WTC11 (cell line): ENCODE data around the gene ATF4. TPM values are rescaled to one million over a fixed set of nuclear protein-coding genes. Genes with fewer than 3 reads are reported as not detected.
A peak's percentile ranks its signal among the peaks of the same experiment; 100 is the strongest.

Source experiments
- ATAC-seq: fragments of 200-7000 bp; cut with Tn5 transposase; 2 replicates; pipeline ENCODE4 v1.10.0; 2021; ENCODE audit warnings: mild to moderate bottlenecking, moderate library complexity
- CTCF ChIA-PET: fragments of 300-600 bp; sonication (Branson Sonifier 250); formaldehyde crosslinking; loops from one replicate; lab custom pipeline; 2021; ENCODE audit warnings: antibody characterized with exemption; lab: Charles Lee
- POLR2A ChIA-PET: fragments of 350-600 bp; sonication (Branson Sonifier 250); formaldehyde crosslinking; loops from one replicate; lab custom pipeline; 2021; ENCODE audit warnings: antibody characterized with exemption; lab: Charles Lee
- DNase-seq: peaks from one replicate; pipeline ENCODE4 v3.0.0; 2021; ENCODE audit warnings: low spot score
- H3K27ac Mint-ChIP-seq: 2 replicates; pipeline ENCODE4 v1.8.0; 2021; ENCODE audit warnings: mixed read lengths
- H3K27me3 Mint-ChIP-seq: 2 replicates; pipeline ENCODE4 v1.8.0; 2021; ENCODE audit warnings: low read depth, mild to moderate bottlenecking, moderate library complexity, mixed read lengths
- H3K36me3 Mint-ChIP-seq: 2 replicates; pipeline ENCODE4 v1.8.0; 2021; ENCODE audit warnings: mixed read lengths
- H3K4me1 Mint-ChIP-seq: 2 replicates; pipeline ENCODE4 v1.8.0; 2022; ENCODE audit warnings: mixed read lengths
- H3K4me3 Mint-ChIP-seq: 2 replicates; pipeline ENCODE4 v1.8.0; 2021; ENCODE audit warnings: mild to moderate bottlenecking, moderate library complexity, mixed read lengths
- H3K9me3 Mint-ChIP-seq: 2 replicates; pipeline ENCODE4 v1.8.0; 2021; ENCODE audit warnings: mixed read lengths
- AR ChIP-seq: fragments of 250-450 bp; sonication (Bioruptor Pico); IDR thresholded peaks from 2 replicates; pipeline ENCODE4 v1.9.0; 2021; ENCODE audit warnings: mild to moderate bottlenecking
- ESRRA ChIP-seq: sonication (generic); formaldehyde crosslinking; IDR thresholded peaks from 2 replicates; pipeline ENCODE4 v1.8.1; 2022; ENCODE audit warnings: mild to moderate bottlenecking, missing genetic modification reagents, borderline replicate concordance
- JAZF1 ChIP-seq: fragments of 250-450 bp; sonication (Bioruptor Pico); IDR thresholded peaks from 2 replicates; pipeline ENCODE4 v1.9.0; 2021; ENCODE audit warnings: moderate library complexity, mild to moderate bottlenecking, inconsistent platforms
- NFATC4 ChIP-seq: fragments of 250-450 bp; sonication (Bioruptor Pico); IDR thresholded peaks from 2 replicates; pipeline ENCODE4 v1.9.0; 2021; ENCODE audit warnings: mild to moderate bottlenecking
- RORB ChIP-seq: fragments of 250-450 bp; sonication (Bioruptor Pico); IDR thresholded peaks from 2 replicates; pipeline ENCODE4 v1.9.0; 2021; ENCODE audit warnings: mild to moderate bottlenecking
- SMAD4 ChIP-seq: sonication (generic); formaldehyde crosslinking; IDR thresholded peaks from 2 replicates; pipeline ENCODE4 v1.8.0; 2022; ENCODE audit warnings: mild to moderate bottlenecking, missing genetic modification reagents
- SOX15 ChIP-seq: fragments of 250-450 bp; sonication (Bioruptor Pico); IDR thresholded peaks from 2 replicates; pipeline ENCODE4 v1.9.0; 2021; ENCODE audit warnings: mild to moderate bottlenecking
- ZNF232 ChIP-seq: sonication (generic); formaldehyde crosslinking; IDR thresholded peaks from 2 replicates; pipeline ENCODE4 v1.8.0; 2022; ENCODE audit warnings: mild to moderate bottlenecking, missing genetic modification reagents
- ZNF263 ChIP-seq: sonication (generic); formaldehyde crosslinking; IDR thresholded peaks from 2 replicates; pipeline ENCODE4 v1.8.1; 2022; ENCODE audit warnings: low read depth, mild to moderate bottlenecking, moderate library complexity, missing genetic modification reagents
- ZNF281 ChIP-seq: sonication (generic); formaldehyde crosslinking; IDR thresholded peaks from 2 replicates; pipeline ENCODE4 v1.8.0; 2023; ENCODE audit warnings: mild to moderate bottlenecking, missing genetic modification reagents
- ZNF396 ChIP-seq: fragments of 250-450 bp; sonication (Bioruptor Pico); IDR thresholded peaks from 2 replicates; pipeline ENCODE4 v1.8.0; 2021; ENCODE audit warnings: mild to moderate bottlenecking, moderate library complexity, borderline replicate concordance
- total RNA-seq: library from RNA; stranded (reverse); gene quantifications from 3 replicates; pipeline ENCODE4 v1.2.3, GENCODE V29; 2021
- TF ChIP-seq, protein P1 (sequence below): sonication (generic); formaldehyde crosslinking; IDR thresholded peaks from 2 replicates; pipeline ENCODE4 v1.8.1; 2023; ENCODE audit warnings: mild to moderate bottlenecking, missing genetic modification reagents
- TF ChIP-seq, protein P2 (sequence below): fragments of 250-450 bp; sonication (Bioruptor Pico); conservative IDR thresholded peaks from 2 replicates; pipeline ENCODE4 v1.9.0; 2021; ENCODE audit warnings: mild to moderate bottlenecking

Gene ATF4
- total RNA-seq, 1 experiment from 2014 or later: 460 TPM

- 0 out of 2 replicates have a peak, but pooled peaks have one; percentile 41 for TF ChIP-seq ZNF281 (CRISPR knock-in tag)
- no peak for TF ChIP-seq AR (CRISPR knock-in tag)
- TF ChIP-seq ESRRA (CRISPR knock-in tag): no peak; the same call in 1 of the 2 replicates
- TF ChIP-seq JAZF1 (CRISPR knock-in tag): no peak
- no peak for TF ChIP-seq RORB (CRISPR knock-in tag)
- TF ChIP-seq, protein P1, sequence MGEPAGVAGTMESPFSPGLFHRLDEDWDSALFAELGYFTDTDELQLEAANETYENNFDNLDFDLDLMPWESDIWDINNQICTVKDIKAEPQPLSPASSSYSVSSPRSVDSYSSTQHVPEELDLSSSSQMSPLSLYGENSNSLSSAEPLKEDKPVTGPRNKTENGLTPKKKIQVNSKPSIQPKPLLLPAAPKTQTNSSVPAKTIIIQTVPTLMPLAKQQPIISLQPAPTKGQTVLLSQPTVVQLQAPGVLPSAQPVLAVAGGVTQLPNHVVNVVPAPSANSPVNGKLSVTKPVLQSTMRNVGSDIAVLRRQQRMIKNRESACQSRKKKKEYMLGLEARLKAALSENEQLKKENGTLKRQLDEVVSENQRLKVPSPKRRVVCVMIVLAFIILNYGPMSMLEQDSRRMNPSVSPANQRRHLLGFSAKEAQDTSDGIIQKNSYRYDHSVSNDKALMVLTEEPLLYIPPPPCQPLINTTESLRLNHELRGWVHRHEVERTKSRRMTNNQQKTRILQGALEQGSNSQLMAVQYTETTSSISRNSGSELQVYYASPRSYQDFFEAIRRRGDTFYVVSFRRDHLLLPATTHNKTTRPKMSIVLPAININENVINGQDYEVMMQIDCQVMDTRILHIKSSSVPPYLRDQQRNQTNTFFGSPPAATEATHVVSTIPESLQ (CRISPR knock-in tag): no peak
- TF ChIP-seq, protein P2, sequence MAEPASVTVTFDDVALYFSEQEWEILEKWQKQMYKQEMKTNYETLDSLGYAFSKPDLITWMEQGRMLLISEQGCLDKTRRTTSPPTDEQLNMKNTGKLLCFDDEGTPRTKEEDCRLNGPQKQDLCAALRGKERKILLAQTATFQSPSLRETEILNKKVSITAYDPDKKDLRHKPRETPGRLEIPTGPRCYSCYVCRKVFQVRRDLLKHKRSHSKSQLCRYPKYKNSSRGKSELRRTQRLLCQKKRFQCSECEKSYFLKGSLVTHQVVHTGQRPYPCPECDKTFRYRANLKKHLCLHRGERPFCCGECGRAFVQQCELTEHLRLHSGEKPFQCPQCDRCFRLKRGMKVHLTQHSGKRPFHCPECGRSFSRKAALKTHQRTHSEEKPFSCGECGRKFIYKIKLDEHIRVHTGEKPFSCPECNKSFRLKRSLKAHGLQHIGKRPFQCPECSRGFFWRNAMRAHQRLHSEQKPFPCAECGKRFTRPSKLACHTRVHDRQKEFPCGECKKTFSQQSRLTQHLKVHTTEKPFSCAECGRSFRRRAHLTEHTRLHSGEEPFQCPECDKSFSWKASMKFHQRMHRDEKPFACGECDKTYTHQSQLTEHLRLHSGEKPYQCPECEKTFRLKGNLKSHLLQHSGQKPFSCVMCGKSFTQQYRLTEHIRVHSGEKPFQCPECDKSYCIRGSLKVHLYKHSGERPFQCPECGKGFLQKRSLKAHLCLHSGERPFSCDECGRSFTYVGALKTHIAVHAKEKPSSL (CRISPR knock-in tag): no peak
- no peak for TF ChIP-seq ZNF396 (CRISPR knock-in tag)
- TF ChIP-seq ZNF232 (CRISPR knock-in tag): peak; percentile 97
- TF ChIP-seq NFATC4: no peak
- TF ChIP-seq SOX15 (CRISPR knock-in tag): no peak
Observed at GRCh38 chr22:39545386-39546365, 25.3 kb downstream of the ATF4 start (continued).

DNA sequence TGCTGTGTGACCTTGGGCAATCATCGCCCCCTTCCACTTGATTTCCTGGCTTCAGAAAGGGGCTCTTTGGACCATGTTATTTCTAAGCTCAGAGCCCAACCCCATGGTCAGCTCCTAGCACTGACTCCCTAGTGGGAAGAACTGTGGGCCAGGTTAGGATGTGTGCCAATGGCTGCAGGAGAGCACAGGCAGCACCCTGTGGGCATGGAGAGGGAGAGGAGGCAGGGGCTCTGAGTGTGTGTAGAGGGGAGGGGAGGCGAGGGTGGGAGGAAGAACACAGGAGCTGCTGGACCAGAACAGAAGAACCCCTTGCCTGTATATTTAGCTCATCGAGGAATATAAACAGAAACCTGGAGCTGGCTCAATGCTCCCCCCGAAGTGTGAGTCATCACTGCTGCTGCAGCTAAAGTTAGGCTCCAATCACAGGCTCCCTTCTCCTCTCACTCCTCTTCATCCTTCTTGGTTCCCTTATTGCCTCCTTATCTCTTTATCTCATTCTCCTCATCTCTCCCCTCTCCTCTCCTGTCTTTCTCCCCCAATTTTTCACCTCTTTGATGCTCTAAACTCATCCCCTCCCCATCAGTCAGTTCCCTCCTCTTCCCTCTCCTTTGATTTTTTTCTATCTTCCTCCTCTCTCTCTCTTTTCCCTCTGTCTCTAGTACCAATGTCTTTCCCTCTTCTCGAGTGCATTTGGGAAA lies 26.7 kb downstream of the ATF4 start:
- no peak for TF ChIP-seq ZNF263 (CRISPR knock-in tag)
- no peak for TF ChIP-seq SMAD4
- CTCF ChIA-PET: no interaction called here
- DNase-seq: no peak
- no peak for ATAC-seq
- Mint-ChIP-seq H3K27me3 (peaks cover 35% of the 10 kb centered on the region), H3K27ac (no peak overlapping the region), H3K4me1 (peaks cover 14% of the 10 kb centered on the region), H3K9me3 (no peaks in the 10 kb centered on the region), H3K4me3 (no peak overlapping the region), H3K36me3 (no peaks in the 10 kb centered on the region)
- POLR2A ChIA-PET: no interaction called here
